Uterus (tissue), 4 donors: ENCODE measurements around the gene B2M. TPM values are rescaled to one million over a fixed set of nuclear protein-coding genes. Genes with fewer than 3 reads are reported as not detected.

Experiments
- DNase-seq, 2 donors: peaks; one replicate each; pipeline ENCODE4 v3.0.0-alpha.2; 2019 to 2020
- H3K27ac ChIP-seq, 2 donors: fragments of 200-600 bp; sonication (generic); 1 replicate in 1 of 2; 2 replicates in 1 of 2; pipeline ENCODE4 v1.5.1; 2016 to 2018
- H3K27me3 ChIP-seq, 2 donors: fragments of 200-600 bp; sonication (generic); one replicate each; pipeline ENCODE4 v1.5.1; 2018 to 2019; ENCODE audit warnings: control low read depth in 1 of 2
- H3K36me3 ChIP-seq, 2 donors: fragments of 200-600 bp; sonication (generic); one replicate each; pipeline ENCODE4 v1.5.1; 2019; ENCODE audit warnings: control low read depth in 1 of 2
- H3K4me1 ChIP-seq, 2 donors: fragments of 200-600 bp; sonication (generic); one replicate each; pipeline ENCODE4 v1.5.1; 2018 to 2019; ENCODE audit warnings: control low read depth in 1 of 2
- H3K4me3 ChIP-seq, 2 donors: fragments of 200-600 bp; sonication (generic); 1 replicate in 1 of 2; 2 replicates in 1 of 2; pipeline ENCODE4 v1.5.1; 2018 to 2019; ENCODE audit warnings: mild to moderate bottlenecking in 1 of 2
- H3K9me3 ChIP-seq, 2 donors: fragments of 200-600 bp; sonication (generic); one replicate each; pipeline ENCODE4 v1.5.1; 2019; ENCODE audit warnings: control low read depth in 1 of 2
- POLR2A ChIP-seq, 2 donors: fragments of 450-650 bp; IDR thresholded peaks; one replicate each; pipeline ENCODE4 v1.6.1; 2016; ENCODE audit warnings: antibody characterized with exemption in 2 of 2, mild to moderate bottlenecking in 1 of 2, moderate library complexity in 1 of 2
- intact Hi-C: fragments of 100-400 bp; cut with DNase I; formaldehyde crosslinking; loops from one replicate; pipeline ENCODE4 v1.15.1; 2023; ENCODE audit warnings: low total_unique reads
- total RNA-seq, 4 donors: library from RNA; depleted of rRNA in 3 of 4; stranded (reverse); fragments of >200 nt in 3 of 4; gene quantifications; one replicate each; pipeline versions ENCODE4 v1.1.0 to v1.2.4, GENCODE V29; 2014 to 2023
- TF ChIP-seq, protein P1 (sequence below), 4 experiments: fragments of 200-600 bp in 2 of 4; fragments of 450-650 bp in 2 of 4; sonication (generic) in 2 of 4; IDR thresholded peaks; one replicate each; pipeline ENCODE4 v1.5.1; 2016 to 2019; ENCODE audit warnings: antibody characterized with exemption in 4 of 4, mild to moderate bottlenecking in 2 of 4, moderate library complexity in 1 of 4
- donor health status: DM: yes; HTN: yes; CAD: no.

B2M gene
- total RNA-seq, result 1,000 to 10,000 TPM; 1,923 to 3,458 (median 2,385) TPM

DNA sequence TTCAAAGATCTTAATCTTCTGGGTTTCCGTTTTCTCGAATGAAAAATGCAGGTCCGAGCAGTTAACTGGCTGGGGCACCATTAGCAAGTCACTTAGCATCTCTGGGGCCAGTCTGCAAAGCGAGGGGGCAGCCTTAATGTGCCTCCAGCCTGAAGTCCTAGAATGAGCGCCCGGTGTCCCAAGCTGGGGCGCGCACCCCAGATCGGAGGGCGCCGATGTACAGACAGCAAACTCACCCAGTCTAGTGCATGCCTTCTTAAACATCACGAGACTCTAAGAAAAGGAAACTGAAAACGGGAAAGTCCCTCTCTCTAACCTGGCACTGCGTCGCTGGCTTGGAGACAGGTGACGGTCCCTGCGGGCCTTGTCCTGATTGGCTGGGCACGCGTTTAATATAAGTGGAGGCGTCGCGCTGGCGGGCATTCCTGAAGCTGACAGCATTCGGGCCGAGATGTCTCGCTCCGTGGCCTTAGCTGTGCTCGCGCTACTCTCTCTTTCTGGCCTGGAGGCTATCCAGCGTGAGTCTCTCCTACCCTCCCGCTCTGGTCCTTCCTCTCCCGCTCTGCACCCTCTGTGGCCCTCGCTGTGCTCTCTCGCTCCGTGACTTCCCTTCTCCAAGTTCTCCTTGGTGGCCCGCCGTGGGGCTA is at the start of gene B2M, which contains the start of gene PATL2:
TSS of gene B2M (plus strand) at position 422 of the 647 bp plus-strand sequence. CDS start at position 452, 30 bp downstream.
TSS of gene PATL2 (minus strand) at position 228 of the 647 bp plus-strand sequence. CDS start 34,833 bp downstream, outside the sequence.
- intact Hi-C loops, result no loop called here
- no peaks in the 10 kb centered on the region for H3K27me3 ChIP-seq
- peak within 1 kb of the TSS; percentile 86 to 97 for H3K4me3 ChIP-seq
- no peaks in the 10 kb centered on the region for H3K36me3 ChIP-seq
- H3K4me1 ChIP-seq, result peaks cover 0 to 5% of the 10 kb centered on the region in 2 donors
- peak; percentile 97 for DNase-seq
- TF ChIP-seq, protein P1, sequence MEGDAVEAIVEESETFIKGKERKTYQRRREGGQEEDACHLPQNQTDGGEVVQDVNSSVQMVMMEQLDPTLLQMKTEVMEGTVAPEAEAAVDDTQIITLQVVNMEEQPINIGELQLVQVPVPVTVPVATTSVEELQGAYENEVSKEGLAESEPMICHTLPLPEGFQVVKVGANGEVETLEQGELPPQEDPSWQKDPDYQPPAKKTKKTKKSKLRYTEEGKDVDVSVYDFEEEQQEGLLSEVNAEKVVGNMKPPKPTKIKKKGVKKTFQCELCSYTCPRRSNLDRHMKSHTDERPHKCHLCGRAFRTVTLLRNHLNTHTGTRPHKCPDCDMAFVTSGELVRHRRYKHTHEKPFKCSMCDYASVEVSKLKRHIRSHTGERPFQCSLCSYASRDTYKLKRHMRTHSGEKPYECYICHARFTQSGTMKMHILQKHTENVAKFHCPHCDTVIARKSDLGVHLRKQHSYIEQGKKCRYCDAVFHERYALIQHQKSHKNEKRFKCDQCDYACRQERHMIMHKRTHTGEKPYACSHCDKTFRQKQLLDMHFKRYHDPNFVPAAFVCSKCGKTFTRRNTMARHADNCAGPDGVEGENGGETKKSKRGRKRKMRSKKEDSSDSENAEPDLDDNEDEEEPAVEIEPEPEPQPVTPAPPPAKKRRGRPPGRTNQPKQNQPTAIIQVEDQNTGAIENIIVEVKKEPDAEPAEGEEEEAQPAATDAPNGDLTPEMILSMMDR (IDR thresholded peaks at IDR 0.05), result peak in 1 of 4 experiments; percentile 14
- peak; percentile 99 to 100 for TF ChIP-seq POLR2A (IDR thresholded peaks at IDR 0.05)
- peak within 1 kb of the TSS; percentile 99 to 100 for H3K27ac ChIP-seq
- no peaks in the 10 kb centered on the region for H3K9me3 ChIP-seq

DNA sequence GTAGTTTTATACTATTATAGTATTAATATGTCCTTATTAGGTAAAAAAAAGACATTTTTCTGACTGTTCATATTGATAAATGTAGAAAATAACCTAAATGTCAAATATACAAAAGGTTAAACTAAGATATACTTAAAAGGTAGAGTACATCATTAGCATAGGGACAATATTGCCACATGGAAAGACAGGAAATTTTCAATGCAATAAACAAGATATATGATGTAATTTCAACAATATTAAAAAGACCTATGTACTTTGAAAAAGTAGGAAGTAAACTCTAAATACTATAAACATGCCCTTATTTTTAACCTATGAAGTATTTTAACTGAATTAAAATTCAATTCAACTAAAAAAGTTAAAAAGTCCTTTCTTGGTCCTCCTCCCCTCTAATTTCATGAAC is 49.7 kb upstream of the B2M start:
- H3K27me3 ChIP-seq, result no peaks in the 10 kb centered on the region
- H3K4me1 ChIP-seq, result no peaks in the 10 kb centered on the region
- intact Hi-C loops, result no loop called here
- TF ChIP-seq POLR2A (IDR thresholded peaks at IDR 0.05), result no peak
- TF ChIP-seq, protein P1 (IDR thresholded peaks at IDR 0.05), result no peak
- H3K27ac ChIP-seq, result no peak overlapping the region
- H3K4me3 ChIP-seq, result no peak overlapping the region
- no peaks in the 10 kb centered on the region for H3K9me3 ChIP-seq
- no peaks in the 10 kb centered on the region for H3K36me3 ChIP-seq
- no peak for DNase-seq

DNA sequence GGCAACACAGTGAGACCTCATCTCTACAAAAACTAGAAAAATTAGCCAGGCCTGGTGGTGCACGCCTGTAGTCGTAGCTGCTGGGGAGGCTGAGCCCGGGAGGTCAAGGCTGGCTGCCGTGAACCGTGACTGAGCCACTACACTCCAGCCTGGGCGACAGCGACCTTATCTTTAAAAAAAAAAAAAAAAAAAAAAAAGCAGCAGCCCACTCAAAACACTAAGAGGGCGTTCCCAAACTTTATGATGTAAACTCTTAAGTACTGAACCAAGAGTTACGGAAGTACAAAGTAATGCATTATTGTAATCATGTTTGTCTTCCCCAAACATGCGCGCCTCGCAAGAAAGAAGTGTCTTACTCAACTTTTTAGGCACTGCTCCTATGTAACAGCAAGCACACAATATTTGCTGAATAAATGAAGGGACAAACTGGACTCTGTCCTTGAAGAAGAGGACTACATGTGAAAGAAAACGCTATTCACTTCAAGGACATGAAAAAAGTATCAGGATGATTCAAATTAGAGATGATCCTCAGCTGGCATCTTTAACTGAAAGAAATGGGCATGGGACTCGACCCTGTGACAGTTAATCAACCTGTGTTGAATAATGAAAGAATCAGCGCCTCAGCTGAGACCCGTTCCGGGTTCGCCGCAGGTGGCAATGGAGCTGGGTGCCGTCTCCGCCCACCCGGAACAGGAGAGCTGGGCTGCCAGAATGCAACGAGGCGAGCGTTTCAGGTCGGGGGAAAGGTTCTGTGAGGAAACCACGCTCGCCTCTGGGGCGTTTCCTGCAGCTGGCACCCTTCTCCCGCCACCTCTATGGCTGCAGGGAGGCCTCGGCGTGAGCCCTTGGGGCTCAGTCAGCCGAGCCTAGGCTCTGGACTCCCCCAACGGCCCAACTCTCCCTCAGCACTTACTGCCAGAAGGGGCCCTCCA is 48.6 kb upstream of the B2M start:
- Histone ChIP-seq H3K27ac (peak overlapping the region; percentile 93 to 99), H3K9me3 (no peaks in the 10 kb centered on the region), H3K36me3 (no peaks in the 10 kb centered on the region), H3K4me1 (no peaks in the 10 kb centered on the region), H3K4me3 (peak overlapping the region; percentile 96 to 99), H3K27me3 (no peaks in the 10 kb centered on the region)
- peak; percentile 57 to 59 for DNase-seq
- TF ChIP-seq, protein P1 (IDR thresholded peaks at IDR 0.05), result no peak
- no peak for TF ChIP-seq POLR2A (IDR thresholded peaks at IDR 0.05)
- intact Hi-C loops, result no loop called here

DNA sequence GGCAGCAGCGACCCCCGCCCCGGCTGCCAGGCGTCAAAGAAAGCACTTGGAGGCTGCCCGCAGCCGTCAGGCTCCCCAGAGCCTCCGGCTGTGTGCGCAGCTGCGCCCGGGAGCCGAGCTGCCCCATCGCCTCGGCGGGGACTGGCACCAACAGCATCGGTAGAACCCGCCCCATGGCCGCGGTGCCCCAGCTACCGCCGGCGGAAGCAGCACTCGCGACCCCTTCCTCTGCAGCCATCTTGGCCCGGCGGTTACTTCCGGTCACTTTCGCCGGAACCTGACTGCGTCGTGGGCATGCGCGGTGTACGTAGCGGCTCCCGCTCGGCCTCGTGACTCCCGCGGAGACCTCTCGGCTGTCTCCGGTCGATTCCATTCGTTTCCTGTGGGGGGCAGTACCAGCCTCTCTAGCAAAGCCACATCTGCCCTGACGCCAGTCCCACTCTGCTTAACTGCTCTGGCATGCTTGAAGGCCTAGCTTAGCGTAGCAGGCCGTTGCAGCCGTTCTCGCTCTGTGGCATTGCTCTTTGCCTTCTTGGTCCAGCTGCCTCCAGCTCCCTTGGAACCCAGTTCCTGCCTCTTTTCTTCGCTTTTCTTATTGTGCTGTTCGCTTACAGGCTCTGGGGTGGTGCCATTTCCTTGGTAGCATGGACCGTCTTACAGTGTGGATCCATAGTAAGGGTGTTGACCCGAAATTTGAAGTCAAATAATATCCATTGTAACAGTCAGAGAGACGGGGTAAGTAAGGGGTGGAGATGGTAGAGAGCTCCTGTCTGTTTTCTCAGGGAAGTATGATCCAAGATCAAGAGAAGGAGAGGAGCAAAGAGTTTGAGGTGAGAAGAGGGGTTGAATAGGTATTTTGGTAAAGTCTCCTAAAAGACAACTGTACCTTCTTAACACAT is 47.7 kb upstream of the B2M start, which contains the start of gene SPG11:
TSS of gene SPG11 (minus strand) at position 253 of the 899 bp plus-strand sequence. CDS start at position 238, 15 bp downstream.
- no peaks in the 10 kb centered on the region for H3K27me3 ChIP-seq
- H3K36me3 ChIP-seq, result no peaks in the 10 kb centered on the region
- intact Hi-C loops, result no loop called here
- H3K4me1 ChIP-seq, result no peaks in the 10 kb centered on the region
- H3K27ac ChIP-seq, result peak within 1 kb of the TSS; percentile 93 to 99
- TF ChIP-seq, protein P1 (IDR thresholded peaks at IDR 0.05), result peak; percentile 91 to 97 (median 96)
- TF ChIP-seq POLR2A (IDR thresholded peaks at IDR 0.05), result peak; percentile 61 to 94
- peak; percentile 98 for DNase-seq
- no peaks in the 10 kb centered on the region for H3K9me3 ChIP-seq
- H3K4me3 ChIP-seq, result peak within 1 kb of the TSS; percentile 96 to 99
